Neural progenitor cell (in vitro differentiated cells): ENCODE measurements around the gene TTPAL.

Experiments used
- CTCF ChIP-seq: fragments of 200-600 bp; sonication (generic); IDR thresholded peaks from 2 replicates; pipeline ENCODE4 v1.5.1; 2017; ENCODE audit warnings: antibody characterized with exemption, mild to moderate bottlenecking
- EZH2 ChIP-seq: fragments of 200-600 bp; sonication (generic); IDR thresholded peaks from 2 replicates; pipeline ENCODE4 v1.6.1; 2017; ENCODE audit warnings: antibody characterized with exemption, mild to moderate bottlenecking, moderate library complexity
- EZH2phosphoT487 ChIP-seq: fragments of 200-600 bp; sonication (generic); IDR thresholded peaks from 2 replicates; pipeline ENCODE4 v1.6.1; 2017; ENCODE audit warnings: antibody characterized with exemption

GRCh38 chr20:44481719-44482416 is 6.2 kb downstream of the TTPAL start:
- TF ChIP-seq CTCF (no peak), EZH2phosphoT487 (no peak), EZH2 (no peak)
